IMR-90 (cell line): ENCODE measurements around the gene DUSP16. TPM values are rescaled to one million over a fixed set of nuclear protein-coding genes. Genes with fewer than 3 reads are reported as not detected.

Experiments used
- ATAC-seq: fragments of 200-7000 bp; cut with Tn5 transposase; 2 replicates; pipeline ENCODE4 v1.9.1; 2020; ENCODE audit warnings: low read depth, mild to moderate bottlenecking, moderate library complexity
- BruUV-seq: library from RNA; stranded (reverse); fragments of 400-500 nt; replicated peaks from 2 replicates; lab custom pipeline; 2021; lab: Mats Ljungman, UMichigan
- CTCF ChIA-PET: fragments of 300-600 bp; formaldehyde crosslinking; extraction: SDS; loops from one replicate; lab custom pipeline; 2021; ENCODE audit warnings: antibody characterized with exemption; lab: Yijun Ruan, JAX
- POLR2A ChIA-PET: fragments of 300-600 bp; sonication (Branson Sonifier 250); formaldehyde crosslinking; loops from one replicate; lab custom pipeline; 2022; ENCODE audit warnings: antibody characterized with exemption; ENCODE audit not compliant: unreplicated experiment; lab: Charles Lee
- DNase-seq: peaks from one replicate; pipeline ENCODE4 v3.0.0; 2013
- H2AFZ ChIP-seq: replicated peaks from 2 replicates; pipeline ENCODE3; 2013; ENCODE audit warnings: low read length, mild to moderate bottlenecking; ENCODE audit not compliant: poor library complexity
- H2AK5ac ChIP-seq: 2 replicates; pipeline ENCODE4 v1.6.1; 2013; ENCODE audit warnings: low read depth, low read length, inconsistent platforms
- H2AK9ac ChIP-seq: replicated peaks from 2 replicates; pipeline ENCODE3; 2013; ENCODE audit warnings: mild to moderate bottlenecking, low read depth, low read length, moderate library complexity; ENCODE audit not compliant: poor library complexity
- H2BK120ac ChIP-seq: 2 replicates; pipeline ENCODE4 v1.6.1; 2013; ENCODE audit warnings: low read depth, low read length, inconsistent platforms
- H2BK15ac ChIP-seq: 3 replicates; pipeline ENCODE4 v1.6.1; 2013; ENCODE audit warnings: low read depth, low read length, inconsistent platforms
- H2BK20ac ChIP-seq: 2 replicates; pipeline ENCODE4 v1.6.1; 2013; ENCODE audit warnings: low read depth, mild to moderate bottlenecking, inconsistent platforms, low read length, moderate library complexity
- H2BK5ac ChIP-seq: 2 replicates; pipeline ENCODE4 v1.6.1; 2013; ENCODE audit warnings: mild to moderate bottlenecking, low read depth, low read length, inconsistent platforms; ENCODE audit not compliant: poor library complexity, severe bottlenecking
- H3K14ac ChIP-seq: replicated peaks from 2 replicates; pipeline ENCODE4 v1.6.1; 2013; ENCODE audit warnings: low read depth, low read length, inconsistent platforms
- H3K18ac ChIP-seq: 2 replicates; pipeline ENCODE4 v1.6.1; 2013; ENCODE audit warnings: low read depth, low read length, control low read depth
- H3K23ac ChIP-seq: 2 replicates; pipeline ENCODE4 v1.6.1; 2013; ENCODE audit warnings: low read depth, low read length, inconsistent platforms
- H3K27ac ChIP-seq: 2 replicates; pipeline ENCODE4 v1.5.1; 2013; ENCODE audit warnings: mild to moderate bottlenecking, control low read depth, low read length; ENCODE audit not compliant: insufficient read depth
- H3K27me3 ChIP-seq: 2 replicates; pipeline ENCODE4 v1.6.1; 2013; ENCODE audit warnings: low read length; ENCODE audit not compliant: control insufficient read depth, insufficient read depth
- H3K36me3 ChIP-seq: 2 replicates; pipeline ENCODE4 v1.6.1; 2013; ENCODE audit warnings: low read length, mixed read lengths; ENCODE audit not compliant: control insufficient read depth, insufficient read depth
- H3K4ac ChIP-seq: 2 replicates; pipeline ENCODE4 v1.6.1; 2013; ENCODE audit warnings: low read depth, low read length, inconsistent platforms
- H3K4me1 ChIP-seq: 2 replicates; pipeline ENCODE4 v1.6.1; 2013; ENCODE audit warnings: low read length, mixed read lengths; ENCODE audit not compliant: control insufficient read depth, insufficient read depth
- H3K4me2 ChIP-seq: 2 replicates; pipeline ENCODE4 v1.6.1; 2013; ENCODE audit warnings: low read depth, mild to moderate bottlenecking, control low read depth, low read length, moderate library complexity
- H3K4me3 ChIP-seq: 2 replicates; pipeline ENCODE4 v1.5.1; 2013; ENCODE audit warnings: low read depth, mild to moderate bottlenecking, control low read depth, low read length, moderate library complexity; ENCODE audit not compliant: insufficient read depth
- H3K56ac ChIP-seq: 2 replicates; pipeline ENCODE4 v1.6.1; 2013; ENCODE audit warnings: low read length, inconsistent platforms; ENCODE audit not compliant: insufficient read depth; ENCODE audit errors: extremely low read depth
- H3K79me1 ChIP-seq, 2 experiments: 2 replicates each; pipeline ENCODE4 v1.6.1; 2013; ENCODE audit warnings: low read length in 2 of 2, inconsistent platforms in 1 of 2, low read depth in 1 of 2
- H3K9ac ChIP-seq: 2 replicates; pipeline ENCODE4 v1.6.1; 2013; ENCODE audit warnings: low read depth, low read length, control low read depth
- H3K9me1 ChIP-seq: 2 replicates; pipeline ENCODE4 v1.6.1; 2013; ENCODE audit warnings: low read length, inconsistent platforms; ENCODE audit not compliant: insufficient read depth
- H3K9me3 ChIP-seq: 2 replicates; pipeline ENCODE4 v1.6.1; 2013; ENCODE audit warnings: low read length; ENCODE audit not compliant: control insufficient read depth, insufficient read depth
- H4K20me1 ChIP-seq: 2 replicates; pipeline ENCODE4 v1.6.1; 2013; ENCODE audit warnings: low read length, inconsistent platforms; ENCODE audit not compliant: insufficient read depth
- H4K5ac ChIP-seq: 2 replicates; pipeline ENCODE4 v1.6.1; 2013; ENCODE audit warnings: mild to moderate bottlenecking, low read depth, low read length, control low read depth
- H4K8ac ChIP-seq, 2 experiments: 2 replicates each; pipeline ENCODE4 v1.6.1; 2013; ENCODE audit warnings: low read depth in 2 of 2, low read length in 2 of 2, control low read depth in 1 of 2, inconsistent platforms in 1 of 2
- H4K91ac ChIP-seq: 2 replicates; pipeline ENCODE4 v1.6.1; 2013; ENCODE audit warnings: low read depth, low read length, inconsistent platforms; ENCODE audit not compliant: insufficient read depth
- BHLHE40 ChIP-seq: fragments of 150-350 bp; IDR thresholded peaks from 2 replicates; pipeline ENCODE4 v1.6.1; 2016; ENCODE audit warnings: mild to moderate bottlenecking, low read depth, low read length
- CHD1 ChIP-seq: IDR thresholded peaks from 2 replicates; pipeline ENCODE4 v1.6.1; 2012; ENCODE audit warnings: low read depth, low read length, improper control_type of control experiment
- FOS ChIP-seq: fragments of 150-350 bp; IDR thresholded peaks from 2 replicates; pipeline ENCODE4 v1.6.1; 2016; ENCODE audit warnings: low read depth, low read length
- MAFK ChIP-seq: IDR thresholded peaks from 2 replicates; pipeline ENCODE4 v1.6.1; 2012; ENCODE audit warnings: low read depth, low read length, improper control_type of control experiment
- MXI1 ChIP-seq: IDR thresholded peaks from 2 replicates; pipeline ENCODE4 v1.6.1; 2012; ENCODE audit warnings: low read depth, mild to moderate bottlenecking, low read length, moderate library complexity, borderline replicate concordance
- NFE2L2 ChIP-seq: fragments of 150-350 bp; IDR thresholded peaks from 2 replicates; pipeline ENCODE4 v1.6.1; 2016; ENCODE audit warnings: low read depth, mild to moderate bottlenecking, low read length
- POLR2A ChIP-seq: IDR thresholded peaks from 2 replicates; pipeline ENCODE4 v1.6.1; 2012; ENCODE audit warnings: mild to moderate bottlenecking, low read depth, low read length
- RAD21 ChIP-seq: IDR thresholded peaks from 2 replicates; pipeline ENCODE4 v1.6.1; 2012; ENCODE audit warnings: low read length, improper control_type of control experiment
- RFX5 ChIP-seq: IDR thresholded peaks from 2 replicates; pipeline ENCODE4 v1.8.0; 2012; ENCODE audit warnings: low read depth, mild to moderate bottlenecking, low read length, moderate library complexity
- USF2 ChIP-seq: fragments of 150-350 bp; IDR thresholded peaks from 2 replicates; pipeline ENCODE4 v1.6.1; 2017; ENCODE audit warnings: mild to moderate bottlenecking, antibody characterized with exemption, low read length, low read depth
- WGBS, 2 experiments: methylation state at CpG; one replicate each; pipeline versions ENCODE4 v1.1.5 to v1.1.7; 2013; ENCODE audit warnings: missing lambda C conversion rate in 2 of 2; ENCODE audit not compliant: insufficient read length in 1 of 2; ENCODE audit errors: extremely low coverage in 2 of 2; 5-methylcytosine and 5-hydroxymethylcytosine counted together
- dilution Hi-C: fragments of 300-500 bp; cut with HindIII; formaldehyde crosslinking; loops from one replicate; pipeline ENCODE4 v1.14.3; 2018; ENCODE audit warnings: low sequenced_read_pairs; ENCODE audit not compliant: unreplicated experiment
- in situ Hi-C: fragments of 300-500 bp; cut with MboI; formaldehyde crosslinking; loops from 3 replicates; pipeline ENCODE4 v1.14.3; 2019; ENCODE audit warnings: low sequenced_read_pairs, inconsistent platforms, mixed read lengths
- intact Hi-C: fragments of 100-400 bp; cut with micrococcal nuclease; formaldehyde crosslinking; loops from 2 replicates; pipeline ENCODE4 v1.10.0; 2022
- polyA plus RNA-seq, 3 experiments: library from polyadenylated mRNA; depleted of rRNA; stranded (reverse); fragments of >200 nt; gene quantifications; 2 replicates each; pipeline ENCODE4 v1.2.3, GENCODE V29; 2012; ENCODE audit warnings: low replicate concordance in 1 of 3
- total RNA-seq: library from RNA; depleted of rRNA; stranded (reverse); fragments of >200 nt; gene quantifications from 2 replicates; pipeline ENCODE4 v1.2.3, GENCODE V29; 2012

Gene DUSP16
- total and polyA plus RNA-seq, 2 of the 4 experiments (the other 2 are of a cell fraction) = 4.7 to 10.0 TPM

- H3K79me1 ChIP-seq = peaks cover 4 to 21% of the 10 kb centered on the region in 2 experiments; a peak in 3 of 4 replicates
- no peak overlapping the region for H3K27ac ChIP-seq
- H3K23ac ChIP-seq = no peak overlapping the region
- H2BK20ac ChIP-seq = no peak overlapping the region
- ATAC-seq = no peak
- dilution Hi-C loops = no loop called here
- CTCF ChIA-PET = no interaction called here
- H4K8ac ChIP-seq = no peak overlapping the region
- H3K14ac ChIP-seq = no peak overlapping the region
- H4K20me1 ChIP-seq = no peaks in the 10 kb centered on the region; the same call in 1 of the 2 replicates
- DNase-seq = no peak
- H2AK9ac ChIP-seq = no peak overlapping the region
- in situ Hi-C loops = no loop called here
- H2BK5ac ChIP-seq = no peak overlapping the region
- no peak overlapping the region for H2AK5ac ChIP-seq
- POLR2A ChIA-PET = no interaction called here
- H4K5ac ChIP-seq = no peak overlapping the region
- H3K4me1 ChIP-seq = 0 out of 2 replicates have a peak, but pooled peaks cover 3% of the 10 kb centered on the region
- no peaks in the 10 kb centered on the region for H3K27me3 ChIP-seq
- H3K56ac ChIP-seq = no peak overlapping the region
- H3K9ac ChIP-seq = no peak overlapping the region
- H2BK15ac ChIP-seq = no peak overlapping the region
- BruUV-seq = no TSS peak
- intact Hi-C loops = no loop called here
- H3K9me1 ChIP-seq = peaks cover 13% of the 10 kb centered on the region; the same call in 1 of the 2 replicates
- H2BK120ac ChIP-seq = no peak overlapping the region
- H3K9me3 ChIP-seq = no peaks in the 10 kb centered on the region
- no peak for TF ChIP-seq RFX5
- TF ChIP-seq USF2 = no peak
- no peak for TF ChIP-seq POLR2A
- no peak for TF ChIP-seq MXI1
- no peak for TF ChIP-seq BHLHE40
- TF ChIP-seq CHD1 = no peak
- no peak for TF ChIP-seq MAFK
- TF ChIP-seq FOS = no peak
- TF ChIP-seq RAD21 = no peak
- TF ChIP-seq NFE2L2 = no peak
- peaks cover 3% of the 10 kb centered on the region; the same call in 1 of the 2 replicates for H3K36me3 ChIP-seq
- no peak overlapping the region for H3K4ac ChIP-seq
- H3K18ac ChIP-seq = no peak overlapping the region
- no peak overlapping the region for H3K4me2 ChIP-seq
- H3K4me3 ChIP-seq = no peak overlapping the region
- WGBS, 2 experiments = no CpG with 5 or more reads among the region's 8 CpGs
- no peak overlapping the region for H4K91ac ChIP-seq
- H2AFZ ChIP-seq = no peak overlapping the region
These were observed 41.6 kb downstream of the DUSP16 start for GRCh38 chr12:12521044-12521485.
